NCI-H2107 treated with DMSO at 0.1 percent for 48 hours (cell line): ENCODE data around the gene EML2.
A peak's percentile ranks its signal among the peaks of the same experiment; 100 is the strongest.
"Not testable (repeated sequence)": the region's sequence is repeated elsewhere in the genome, so short reads cannot be mapped to it uniquely, and the experiment has no call there.

ENCODE experiments used
- DNase-seq: peaks from one replicate; lab custom pipeline; 2025; ENCODE audit not compliant: unreplicated experiment; lab: John Stamatoyannopoulos, UW

Gene EML2

GRCh38 chr19:45638930-45639729 is at the start of gene EML2:
Gene EML2 (minus strand): TSS chr19:45639397. CDS start chr19:45639376, 21 bp downstream.
- peak; percentile 9 for DNase-seq

DNA sequence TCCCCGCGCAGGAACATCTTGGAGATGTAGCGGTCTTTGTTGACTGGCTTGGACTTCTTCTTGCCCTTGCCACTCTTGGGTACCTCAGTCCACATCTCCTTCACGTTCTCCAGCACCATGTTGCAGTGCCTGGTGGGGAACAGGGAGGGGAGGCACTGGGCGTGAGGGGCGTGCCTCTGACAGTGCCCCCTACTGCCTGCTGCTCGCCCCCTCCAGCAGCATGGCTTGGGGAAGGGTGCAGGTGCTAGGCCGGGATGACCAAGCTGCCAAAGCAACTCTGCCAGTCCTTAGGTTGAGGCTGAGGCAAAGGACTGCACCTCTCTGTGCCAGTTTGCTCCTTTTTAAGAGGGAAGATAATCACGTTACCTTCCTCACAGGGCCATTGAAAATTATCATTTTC is 48.4 kb upstream of the EML2 start:
- no peak for DNase-seq

- DNase-seq, result not testable (repeated sequence)
These were observed 45.8 kb upstream of the EML2 start for GRCh38 chr19:45685045-45685444.

DNA sequence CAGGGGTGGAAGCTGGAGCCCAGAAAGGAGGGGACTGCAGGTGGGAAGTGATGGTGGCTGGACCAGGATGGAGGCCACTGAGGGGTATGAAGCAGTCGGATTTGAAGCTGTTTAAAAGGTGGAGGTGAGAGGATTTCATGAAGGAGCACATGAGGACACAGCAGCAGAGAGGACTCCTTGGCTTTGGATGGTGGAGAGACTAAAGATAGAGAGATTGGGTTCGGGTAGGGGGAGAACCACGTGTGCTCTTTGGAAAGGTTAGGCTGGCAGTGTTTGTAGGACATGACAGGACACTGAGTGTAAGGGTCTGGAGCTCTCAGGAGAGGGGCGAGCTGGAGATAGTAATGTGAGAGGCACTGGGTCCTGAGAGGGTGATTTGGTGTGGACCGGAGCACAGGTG is 43.7 kb upstream of the EML2 start:
- no peak for DNase-seq

- no peak for DNase-seq
These were observed 42.9 kb upstream of the EML2 start for GRCh38 chr19:45682117-45682516.

DNA sequence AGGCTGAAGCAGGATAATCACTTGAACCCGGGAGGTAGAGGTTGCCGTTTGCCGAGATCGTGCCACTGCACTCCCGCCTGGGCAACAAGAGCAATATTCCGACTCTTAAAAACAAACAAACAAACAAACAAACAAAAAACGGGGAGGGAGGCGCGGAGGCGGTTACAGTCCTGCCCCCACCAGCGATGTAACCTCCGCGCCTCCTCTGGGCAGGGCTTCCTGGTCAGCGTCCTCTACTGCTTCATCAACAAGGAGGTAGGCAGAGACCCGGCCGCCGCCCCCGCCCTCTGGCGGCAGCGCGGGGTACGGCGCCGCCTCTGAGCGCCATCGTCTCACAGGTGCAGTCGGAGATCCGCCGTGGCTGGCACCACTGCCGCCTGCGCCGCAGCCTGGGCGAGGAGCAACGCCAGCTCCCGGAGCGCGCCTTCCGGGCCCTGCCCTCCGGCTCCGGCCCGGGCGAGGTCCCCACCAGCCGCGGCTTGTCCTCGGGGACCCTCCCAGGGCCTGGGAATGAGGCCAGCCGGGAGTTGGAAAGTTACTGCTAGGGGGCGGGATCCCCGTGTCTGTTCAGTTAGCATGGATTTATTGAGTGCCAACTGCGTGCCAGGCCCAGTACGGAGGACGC is 42.3 kb upstream of the EML2 start:
- peak; percentile 45 for DNase-seq

DNA sequence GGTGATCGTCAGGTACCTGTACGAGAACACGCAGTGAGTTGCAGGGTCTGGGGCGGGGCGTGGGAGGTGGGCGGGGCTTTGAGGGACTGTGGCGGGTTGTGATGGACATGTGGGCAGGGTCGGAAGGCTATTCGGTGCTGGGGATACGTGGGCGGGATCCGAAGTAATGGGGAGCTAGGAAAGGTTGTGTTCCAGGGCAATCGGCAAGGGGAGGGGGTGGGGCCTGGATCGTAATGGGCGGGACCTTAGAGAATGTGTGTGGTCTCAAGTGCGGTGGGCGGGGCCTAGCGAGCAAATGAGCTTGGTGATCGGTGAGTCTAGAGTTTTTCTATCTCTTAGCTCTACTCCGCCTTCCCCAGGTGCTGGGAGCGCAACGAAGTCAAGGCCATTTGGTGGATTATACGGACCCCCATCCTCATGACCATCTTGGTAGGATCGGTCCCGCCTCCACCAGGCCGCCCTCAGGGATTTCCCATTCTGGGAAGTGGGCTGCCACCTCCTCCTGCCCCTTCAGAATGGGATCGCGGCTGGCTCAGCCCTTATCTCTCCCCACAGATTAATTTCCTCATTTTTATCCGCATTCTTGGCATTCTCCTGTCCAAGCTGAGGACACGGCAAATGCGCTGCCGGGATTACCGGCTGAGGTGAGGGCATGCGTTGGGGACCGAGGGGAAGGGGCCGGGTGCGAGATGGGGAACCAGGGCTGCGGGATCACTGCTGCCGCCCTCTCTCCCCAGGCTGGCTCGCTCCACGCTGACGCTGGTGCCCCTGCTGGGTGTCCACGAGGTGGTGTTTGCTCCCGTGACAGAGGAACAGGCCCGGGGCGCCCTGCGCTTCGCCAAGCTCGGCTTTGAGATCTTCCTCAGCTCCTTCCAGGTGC is 38.4 kb upstream of the EML2 start:
- peak; percentile 3 for DNase-seq

GRCh38 chr19:45676851-45677263 is 37.7 kb upstream of the EML2 start:
- no peak for DNase-seq

- DNase-seq, result peak; percentile 47
These were observed 35.7 kb upstream of the EML2 start for GRCh38 chr19:45674946-45675345.

- no peak for DNase-seq
These were observed 31.7 kb upstream of the EML2 start for GRCh38 chr19:45670670-45671453.

GRCh38 chr19:45668342-45668871 is 29.2 kb upstream of the EML2 start:
- DNase-seq, result no peak

- peak; percentile 3 for DNase-seq
These were observed 28.6 kb upstream of the EML2 start, which contains the start of gene GIPR for GRCh38 chr19:45667620-45668341. Gene GIPR (plus strand): TSS chr19:45668221. CDS start chr19:45669521, 1,300 bp downstream.

- DNase-seq, result no peak
These were observed 25.4 kb upstream of the EML2 start for GRCh38 chr19:45664575-45664974.

DNA sequence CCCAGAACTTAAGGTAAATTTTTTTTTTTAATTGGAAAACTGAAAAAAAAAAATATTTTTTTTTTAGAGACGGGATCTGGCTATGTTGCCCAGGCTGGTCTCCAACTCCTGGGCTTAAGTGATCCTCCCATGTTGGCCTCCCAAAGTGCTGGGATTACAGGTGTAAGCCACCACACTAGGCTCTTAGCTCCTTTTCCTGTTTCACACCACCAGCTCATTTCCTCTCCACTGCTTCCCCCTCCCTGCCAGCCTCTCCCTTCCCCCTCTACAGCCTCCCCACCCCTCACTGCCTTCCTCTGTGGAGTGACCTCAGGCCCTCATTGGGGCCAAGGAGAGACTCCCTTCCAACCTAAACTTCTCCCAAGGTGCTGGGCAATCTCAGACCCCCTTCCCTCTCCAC is 24.6 kb upstream of the EML2 start:
- no peak for DNase-seq

GRCh38 chr19:45660636-45661035 is 21.4 kb upstream of the EML2 start:
- DNase-seq, result no peak

- no peak for DNase-seq
These were observed 20.0 kb upstream of the EML2 start for GRCh38 chr19:45659096-45659729.

GRCh38 chr19:45657520-45658167 is 18.4 kb upstream of the EML2 start:
- DNase-seq, result no peak

DNA sequence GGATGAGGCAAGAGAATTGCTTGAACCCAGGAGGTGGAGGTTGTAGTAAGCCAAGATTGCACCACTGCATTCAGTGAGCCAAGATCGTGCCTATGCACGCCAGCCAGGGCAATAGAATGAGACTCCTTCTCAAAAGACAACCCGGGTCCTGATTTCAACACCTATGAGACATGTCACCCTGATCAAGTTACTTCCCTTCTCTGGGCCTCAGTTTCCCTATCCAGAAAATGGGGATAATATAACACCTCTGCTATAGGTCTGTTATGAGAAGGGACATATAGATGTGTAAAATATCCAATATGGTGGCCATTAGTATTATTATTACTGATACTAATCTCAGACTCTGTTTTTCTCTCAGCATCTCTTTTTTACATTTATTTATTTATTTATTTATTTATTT is 15.9 kb upstream of the EML2 start:
- no peak for DNase-seq

GRCh38 chr19:45653634-45654033 is 14.4 kb upstream of the EML2 start:
- no peak for DNase-seq
